ENCODE results near the gene LRRC55. TPM values are rescaled to one million over a fixed set of nuclear protein-coding genes. Genes with fewer than 3 reads are reported as not detected.

LRRC55 gene
- total RNA-seq, 1 donor from 2014 or later, result not detected

- no peak for DNase-seq (ENCODE audit: extremely low spot score, unreplicated experiment)
- no peak for TF ChIP-seq CTCF (IDR thresholded peaks at IDR 0.05)
- Mint-ChIP-seq H3K36me3 (ENCODE audit: unreplicated experiment) (no peaks in the 10 kb centered on the region), H3K27me3 (ENCODE audit: unreplicated experiment) (peaks cover 33% of the 10 kb centered on the region), H3K9me3 (ENCODE audit: unreplicated experiment) (no peaks in the 10 kb centered on the region), H3K4me1 (ENCODE audit: unreplicated experiment) (no peaks in the 10 kb centered on the region), H3K4me3 (ENCODE audit: unreplicated experiment) (no peak overlapping the region), H3K27ac (ENCODE audit: unreplicated experiment) (no peak overlapping the region)
Measured at GRCh38 chr11:57182896-57183295, 1.1 kb downstream of the LRRC55 start.

- TF ChIP-seq CTCF (IDR thresholded peaks at IDR 0.05), result no peak
- no peak overlapping the region for H3K27ac Mint-ChIP-seq (ENCODE audit: unreplicated experiment)
- H3K4me1 Mint-ChIP-seq (ENCODE audit: unreplicated experiment), result no peaks in the 10 kb centered on the region
- H3K36me3 Mint-ChIP-seq (ENCODE audit: unreplicated experiment), result no peaks in the 10 kb centered on the region
- H3K4me3 Mint-ChIP-seq (ENCODE audit: unreplicated experiment), result no peak overlapping the region
- no peaks in the 10 kb centered on the region for H3K9me3 Mint-ChIP-seq (ENCODE audit: unreplicated experiment)
- no peaks in the 10 kb centered on the region for H3K27me3 Mint-ChIP-seq (ENCODE audit: unreplicated experiment)
- no peak for DNase-seq (ENCODE audit: extremely low spot score, unreplicated experiment)
Measured at GRCh38 chr11:57190548-57190947, 8.8 kb downstream of the LRRC55 start.

- no peak overlapping the region for H3K27ac Mint-ChIP-seq (ENCODE audit: unreplicated experiment)
- H3K9me3 Mint-ChIP-seq (ENCODE audit: unreplicated experiment), result no peaks in the 10 kb centered on the region
- no peaks in the 10 kb centered on the region for H3K27me3 Mint-ChIP-seq (ENCODE audit: unreplicated experiment)
- DNase-seq (ENCODE audit: extremely low spot score, unreplicated experiment), result no peak
- no peak for TF ChIP-seq CTCF (IDR thresholded peaks at IDR 0.05)
- no peaks in the 10 kb centered on the region for H3K4me1 Mint-ChIP-seq (ENCODE audit: unreplicated experiment)
- H3K4me3 Mint-ChIP-seq (ENCODE audit: unreplicated experiment), result no peak overlapping the region
- H3K36me3 Mint-ChIP-seq (ENCODE audit: unreplicated experiment), result no peaks in the 10 kb centered on the region
Measured at GRCh38 chr11:57191311-57192219, 9.8 kb downstream of the LRRC55 start.

- Mint-ChIP-seq H3K27ac (ENCODE audit: unreplicated experiment) (no peak overlapping the region), H3K27me3 (ENCODE audit: unreplicated experiment) (no peaks in the 10 kb centered on the region), H3K36me3 (ENCODE audit: unreplicated experiment) (no peaks in the 10 kb centered on the region), H3K4me1 (ENCODE audit: unreplicated experiment) (no peaks in the 10 kb centered on the region), H3K4me3 (ENCODE audit: unreplicated experiment) (no peak overlapping the region), H3K9me3 (ENCODE audit: unreplicated experiment) (no peaks in the 10 kb centered on the region)
- no peak for DNase-seq (ENCODE audit: extremely low spot score, unreplicated experiment)
- TF ChIP-seq CTCF (IDR thresholded peaks at IDR 0.05), result no peak
Measured at GRCh38 chr11:57192316-57192715, 10.6 kb downstream of the LRRC55 start.

GRCh38 chr11:57196596-57196995 lies 14.8 kb downstream of the LRRC55 start:
- H3K4me3 Mint-ChIP-seq (ENCODE audit: unreplicated experiment), result no peak overlapping the region
- H3K4me1 Mint-ChIP-seq (ENCODE audit: unreplicated experiment), result no peaks in the 10 kb centered on the region
- no peak for TF ChIP-seq CTCF (IDR thresholded peaks at IDR 0.05)
- no peak for DNase-seq (ENCODE audit: extremely low spot score, unreplicated experiment)
- H3K27me3 Mint-ChIP-seq (ENCODE audit: unreplicated experiment), result peaks cover 8% of the 10 kb centered on the region
- no peaks in the 10 kb centered on the region for H3K36me3 Mint-ChIP-seq (ENCODE audit: unreplicated experiment)
- no peaks in the 10 kb centered on the region for H3K9me3 Mint-ChIP-seq (ENCODE audit: unreplicated experiment)
- no peak overlapping the region for H3K27ac Mint-ChIP-seq (ENCODE audit: unreplicated experiment)
